Aorta (tissue), 5 donors: Measurements from ENCODE around the gene MAN1A1. TPM values are rescaled to one million over a fixed set of nuclear protein-coding genes. Genes with fewer than 3 reads are reported as not detected.

Experiments used
- ATAC-seq: fragments of 200-7000 bp; cut with Tn5 transposase; one replicate; pipeline ENCODE4 v1.9.1; 2022; ENCODE audit warnings: moderate library complexity; ENCODE audit not compliant: low FRiP score
- DNase-seq, 2 donors: peaks; one replicate each; pipeline ENCODE4 v3.0.0-alpha.2; 2020
- H3K27ac ChIP-seq, 2 donors: one replicate each; pipeline ENCODE4 v1.5.1; 2013; ENCODE audit warnings: low read length in 2 of 2, mild to moderate bottlenecking in 2 of 2, moderate library complexity in 2 of 2, control low read depth in 1 of 2, inconsistent platforms in 1 of 2, low read depth in 1 of 2
- H3K27me3 ChIP-seq, 2 donors: one replicate each; pipeline ENCODE4 v1.6.1; 2013; ENCODE audit warnings: control low read depth in 1 of 2, low read length in 1 of 2, mild to moderate bottlenecking in 1 of 2, moderate library complexity in 1 of 2; ENCODE audit not compliant: insufficient read depth in 2 of 2, control insufficient read depth in 1 of 2
- H3K36me3 ChIP-seq, 2 donors: one replicate each; pipeline ENCODE4 v1.6.1; 2013; ENCODE audit warnings: control low read depth in 1 of 2, low read length in 1 of 2, mild to moderate bottlenecking in 1 of 2; ENCODE audit not compliant: insufficient read depth in 2 of 2, control insufficient read depth in 1 of 2
- H3K4me1 ChIP-seq, 2 donors: one replicate each; pipeline ENCODE4 v1.6.1; 2013; ENCODE audit warnings: low read length in 2 of 2, control low read depth in 1 of 2, mild to moderate bottlenecking in 1 of 2, moderate library complexity in 1 of 2; ENCODE audit not compliant: insufficient read depth in 2 of 2, control insufficient read depth in 1 of 2
- H3K4me3 ChIP-seq, 2 donors: one replicate each; pipeline ENCODE4 v1.5.1; 2013; ENCODE audit warnings: low read length in 2 of 2, control low read depth in 1 of 2, mild to moderate bottlenecking in 1 of 2
- H3K9me3 ChIP-seq: one replicate; pipeline ENCODE4 v1.6.1; 2013; ENCODE audit warnings: mild to moderate bottlenecking, low read length; ENCODE audit not compliant: control insufficient read depth
- WGBS, 2 donors: extraction: QIAGEN DNeasy Blood & Tissue Kit; methylation state at CpG; one replicate each; pipeline ENCODE4 v1.1.7; 2013; 5-methylcytosine and 5-hydroxymethylcytosine counted together
- intact Hi-C, 2 donors: fragments of 100-400 bp; cut with DNase I; formaldehyde crosslinking; loops; one replicate each; pipeline versions ENCODE4 v1.14.2 to v1.15.0; 2022
- polyA plus RNA-seq, 2 donors: library from polyadenylated mRNA; stranded (reverse); fragments of 200-250 nt; gene quantifications; one replicate each; pipeline ENCODE4 v1.2.3, GENCODE V29; 2013
- total RNA-seq, 2 donors: library from RNA; stranded (reverse); fragmentation: NEBNext Ultra II Directional; extraction: Animal tissue kit (Norgen Biotek cat#: 25700); gene quantifications; one replicate each; pipeline ENCODE4 v1.2.1, GENCODE V29; 2021
- donor health status: healthy with polysubstance abuse.
- donor health status: Bipolar disorder and iron deficiency.
- donor health status: DM: no; HTN: no; CAD: no.
- donor health status: DM: no; HTN: no; CAD: no.
- donor health status: DM: yes; HTN: yes; CAD: no.

Gene MAN1A1
- total and polyA plus RNA-seq, 4 donors = 22.2 to 76.0 (median 40.2) TPM

GRCh38 chr6:119333707-119334295, 15.8 kb downstream of the MAN1A1 start:
- no peak overlapping the region for H3K4me3 ChIP-seq
- intact Hi-C loops = no loop called here
- no peaks in the 10 kb centered on the region for H3K36me3 ChIP-seq
- DNase-seq = no peak
- no peaks in the 10 kb centered on the region for H3K9me3 ChIP-seq
- H3K27ac ChIP-seq = no peak overlapping the region
- WGBS, 2 donors = 90 to 92% methylated on average over 3 of the region's 3 CpGs
- H3K27me3 ChIP-seq = no peaks in the 10 kb centered on the region
- no peaks in the 10 kb centered on the region for H3K4me1 ChIP-seq
- no peak for ATAC-seq

GRCh38 chr6:119333063-119333609, 16.4 kb downstream of the MAN1A1 start:
- no peaks in the 10 kb centered on the region for H3K9me3 ChIP-seq
- no peaks in the 10 kb centered on the region for H3K4me1 ChIP-seq
- H3K27ac ChIP-seq = no peak overlapping the region
- WGBS, 2 donors = 90 to 92% methylated on average over 5 of the region's 5 CpGs
- no peaks in the 10 kb centered on the region for H3K36me3 ChIP-seq
- ATAC-seq (no peak), DNase-seq (no peak)
- H3K27me3 ChIP-seq = no peaks in the 10 kb centered on the region
- intact Hi-C loops = no loop called here
- no peak overlapping the region for H3K4me3 ChIP-seq

- ATAC-seq (no peak), DNase-seq (no peak)
- Histone ChIP-seq H3K9me3 (no peaks in the 10 kb centered on the region), H3K4me3 (no peak overlapping the region), H3K27me3 (no peaks in the 10 kb centered on the region), H3K27ac (no peak overlapping the region), H3K36me3 (no peaks in the 10 kb centered on the region), H3K4me1 (no peaks in the 10 kb centered on the region)
- 74 to 76% methylated on average over 2 of the region's 2 CpGs for WGBS, 2 donors
- intact Hi-C loops = no loop called here
Observed at GRCh38 chr6:119331663-119332286, 17.8 kb downstream of the MAN1A1 start.

- 93 to 94% methylated on average over 4 of the region's 4 CpGs for WGBS, 2 donors
- no peak for DNase-seq
- no peaks in the 10 kb centered on the region for H3K4me1 ChIP-seq
Observed at GRCh38 chr6:119330520-119331113, 18.9 kb downstream of the MAN1A1 start.

GRCh38 chr6:119329794-119330180, 19.8 kb downstream of the MAN1A1 start:
- no peak for ATAC-seq
- Histone ChIP-seq H3K27ac (no peak overlapping the region), H3K9me3 (no peaks in the 10 kb centered on the region), H3K4me3 (no peak overlapping the region), H3K27me3 (no peaks in the 10 kb centered on the region), H3K4me1 (no peaks in the 10 kb centered on the region), H3K36me3 (no peaks in the 10 kb centered on the region)
- no peak for DNase-seq
- intact Hi-C loops = no loop called here

More at GRCh38 chr6:119330520-119331113, 18.9 kb downstream of the MAN1A1 start:
- intact Hi-C loops = no loop called here
- H3K9me3 ChIP-seq = no peaks in the 10 kb centered on the region
- no peaks in the 10 kb centered on the region for H3K27me3 ChIP-seq
- H3K27ac ChIP-seq = no peak overlapping the region
- ATAC-seq = no peak
- no peak overlapping the region for H3K4me3 ChIP-seq
- H3K36me3 ChIP-seq = no peaks in the 10 kb centered on the region

- Histone ChIP-seq H3K4me3 (no peak overlapping the region), H3K36me3 (no peaks in the 10 kb centered on the region), H3K4me1 (no peaks in the 10 kb centered on the region), H3K9me3 (no peaks in the 10 kb centered on the region), H3K27ac (no peak overlapping the region), H3K27me3 (no peaks in the 10 kb centered on the region)
- intact Hi-C loops = no loop called here
- 77 to 78% methylated on average over 4 of the region's 4 CpGs for WGBS, 2 donors
- ATAC-seq (no peak), DNase-seq (no peak)
Observed at GRCh38 chr6:119328892-119329793, 20.4 kb downstream of the MAN1A1 start.

- 93 to 95% methylated on average over 2 of the region's 2 CpGs for WGBS, 2 donors
- ATAC-seq (no peak), DNase-seq (no peak)
- H3K9me3 ChIP-seq = no peaks in the 10 kb centered on the region
- peaks cover 0 to 2% of the 10 kb centered on the region in 2 donors for H3K4me1 ChIP-seq
- no peaks in the 10 kb centered on the region for H3K36me3 ChIP-seq
- intact Hi-C loops = no loop called here
- H3K4me3 ChIP-seq = no peak overlapping the region
- H3K27me3 ChIP-seq = no peaks in the 10 kb centered on the region
- H3K27ac ChIP-seq = no peak overlapping the region
Observed at GRCh38 chr6:119328254-119328653, 21.3 kb downstream of the MAN1A1 start.

GRCh38 chr6:119327810-119328209, 21.8 kb downstream of the MAN1A1 start:
- intact Hi-C loops = no loop called here
- Histone ChIP-seq H3K36me3 (no peaks in the 10 kb centered on the region), H3K27ac (no peak overlapping the region), H3K4me1 (peaks cover 0 to 2% of the 10 kb centered on the region in 2 donors), H3K27me3 (no peaks in the 10 kb centered on the region), H3K4me3 (no peak overlapping the region), H3K9me3 (no peaks in the 10 kb centered on the region)
- WGBS, 2 donors = 95 to 96% methylated on average over 2 of the region's 2 CpGs
- DNase-seq (no peak), ATAC-seq (no peak)
